Liver (tissue), 9 donors: ENCODE results near the gene KCNK7. TPM values are rescaled to one million over a fixed set of nuclear protein-coding genes. Genes with fewer than 3 reads are reported as not detected.

Experiments used
- DNase-seq: peaks from one replicate; pipeline ENCODE4 v3.0.0-alpha.2; 2017; ENCODE audit warnings: low spot score
- H3K27ac ChIP-seq, 2 donors: one replicate each; pipeline ENCODE4 v1.7.0; 2013; ENCODE audit warnings: inconsistent platforms in 2 of 2, low read length in 2 of 2, control low read depth in 1 of 2, low read depth in 1 of 2, mild to moderate bottlenecking in 1 of 2
- H3K27me3 ChIP-seq, 4 donors: one replicate each; pipeline versions ENCODE4 v1.6.1 to v1.7.0; 2013; ENCODE audit warnings: low read length in 3 of 4, inconsistent platforms in 1 of 4, mild to moderate bottlenecking in 1 of 4, moderate library complexity in 1 of 4; ENCODE audit not compliant: control insufficient read depth in 4 of 4, insufficient read depth in 4 of 4
- H3K36me3 ChIP-seq, 4 donors: one replicate each; pipeline versions ENCODE4 v1.6.1 to v1.7.0; 2013; ENCODE audit warnings: low read length in 3 of 4, mild to moderate bottlenecking in 3 of 4, low read depth in 1 of 4, moderate library complexity in 1 of 4; ENCODE audit not compliant: control insufficient read depth in 4 of 4, insufficient read depth in 3 of 4
- H3K4me1 ChIP-seq, 4 donors: one replicate each; pipeline versions ENCODE4 v1.6.1 to v1.7.0; 2013; ENCODE audit warnings: low read length in 3 of 4, mild to moderate bottlenecking in 3 of 4, moderate library complexity in 1 of 4; ENCODE audit not compliant: control insufficient read depth in 4 of 4, insufficient read depth in 4 of 4
- H3K4me3 ChIP-seq, 3 donors: one replicate each; pipeline versions ENCODE4 v1.6.1 to v1.7.0; 2013; ENCODE audit warnings: low read length in 3 of 3, control low read depth in 1 of 3, low read depth in 1 of 3, mild to moderate bottlenecking in 1 of 3
- H3K9ac ChIP-seq, 2 donors: one replicate each; pipeline ENCODE4 v1.7.0; 2013; ENCODE audit warnings: low read length in 2 of 2, mild to moderate bottlenecking in 2 of 2, moderate library complexity in 2 of 2, control low read depth in 1 of 2, low read depth in 1 of 2
- H3K9me3 ChIP-seq, 4 donors: one replicate each; pipeline versions ENCODE4 v1.6.1 to v1.7.0; 2013; ENCODE audit warnings: low read length in 3 of 4; ENCODE audit not compliant: control insufficient read depth in 4 of 4
- EGR1 ChIP-seq, 2 donors: IDR thresholded peaks; 2 replicates each; pipeline ENCODE4 v1.6.1; 2016 to 2018; ENCODE audit warnings: antibody characterized with exemption in 2 of 2, low read depth in 2 of 2
- FOXA1 ChIP-seq: IDR thresholded peaks from 2 replicates; pipeline ENCODE4 v1.6.1; 2016; ENCODE audit warnings: antibody characterized with exemption
- FOXA2 ChIP-seq: IDR thresholded peaks from 2 replicates; pipeline ENCODE4 v1.6.1; 2016; ENCODE audit warnings: antibody characterized with exemption
- GABPA ChIP-seq, 2 donors: IDR thresholded peaks in 1 of 2; conservative IDR thresholded peaks in 1 of 2; 2 replicates each; pipeline ENCODE4 v1.6.1; 2016; ENCODE audit warnings: antibody characterized with exemption in 2 of 2, mild to moderate bottlenecking in 1 of 2, moderate library complexity in 1 of 2
- HNF4A ChIP-seq, 2 donors: conservative IDR thresholded peaks; 2 replicates each; pipeline ENCODE4 v1.6.1; 2016; ENCODE audit warnings: antibody characterized with exemption in 2 of 2, mild to moderate bottlenecking in 2 of 2
- HNF4G ChIP-seq: IDR thresholded peaks from 2 replicates; pipeline ENCODE4 v1.6.1; 2016; ENCODE audit warnings: antibody characterized with exemption
- NR2F2 ChIP-seq: IDR thresholded peaks from 2 replicates; pipeline ENCODE4 v1.6.1; 2016; ENCODE audit warnings: antibody characterized with exemption
- RXRA ChIP-seq, 2 donors: IDR thresholded peaks; 2 replicates each; pipeline ENCODE4 v1.6.1; 2017 to 2018; ENCODE audit warnings: antibody characterized with exemption in 2 of 2, mild to moderate bottlenecking in 1 of 2
- SP1 ChIP-seq: IDR thresholded peaks from 2 replicates; pipeline ENCODE4 v1.6.1; 2018; ENCODE audit warnings: antibody characterized with exemption, mild to moderate bottlenecking
- TAF1 ChIP-seq: conservative IDR thresholded peaks from 2 replicates; pipeline ENCODE4 v1.6.1; 2016; ENCODE audit warnings: antibody characterized with exemption, mild to moderate bottlenecking
- YY1 ChIP-seq: IDR thresholded peaks from 2 replicates; pipeline ENCODE4 v1.6.1; 2016; ENCODE audit warnings: antibody characterized with exemption, mild to moderate bottlenecking
- WGBS: extraction: QIAGEN DNeasy Blood & Tissue Kit; methylation state at CpG from one replicate; pipeline ENCODE4 v1.1.7; 2013; 5-methylcytosine and 5-hydroxymethylcytosine counted together
- polyA plus RNA-seq, 2 donors: library from polyadenylated mRNA; stranded (reverse) in 1 of 2; unstranded in 1 of 2; fragments of 200-250 nt in 1 of 2; fragments of >200 nt in 1 of 2; fragmentation: Nextera tagmentation in 1 of 2; extraction: Ambion mirVana in 1 of 2; gene quantifications; one replicate each; pipeline versions ENCODE4 v1.2.1 to v1.2.3, GENCODE V29; 2013 to 2015
- total RNA-seq, 2 donors: library from RNA; depleted of rRNA; stranded (reverse); fragments of >200 nt; gene quantifications; one replicate each; pipeline ENCODE4 v1.2.3, GENCODE V29; 2014
- TF ChIP-seq, protein P1 (sequence below): IDR thresholded peaks from 2 replicates; pipeline ENCODE4 v1.6.1; 2016; ENCODE audit warnings: antibody characterized with exemption
- TF ChIP-seq, protein P2 (sequence below): IDR thresholded peaks from 2 replicates; pipeline ENCODE4 v1.6.1; 2016; ENCODE audit warnings: antibody characterized with exemption, mild to moderate bottlenecking
- TF ChIP-seq, protein P3 (sequence below): IDR thresholded peaks from 2 replicates; pipeline ENCODE4 v1.6.1; 2016; ENCODE audit warnings: antibody characterized with exemption
- TF ChIP-seq, protein P4 (sequence below): IDR thresholded peaks from 2 replicates; pipeline ENCODE4 v1.6.1; 2016; ENCODE audit warnings: antibody characterized with exemption
- TF ChIP-seq, protein P5 (sequence below): fragments of 150-350 bp; IDR thresholded peaks from 2 replicates; pipeline ENCODE4 v1.5.1; 2017; ENCODE audit warnings: improper control_type of control experiment, low read depth, low read length; ENCODE audit not compliant: missing input control
- donor health status: healthy.
- donor health status: healthy.
- donor health status: healthy.
- donor health status: healthy.
- donor health status: healthy.

The KCNK7 gene
- total and polyA plus RNA-seq, 4 donors = 0.14 to 0.32 (median 0.24) TPM

DNA sequence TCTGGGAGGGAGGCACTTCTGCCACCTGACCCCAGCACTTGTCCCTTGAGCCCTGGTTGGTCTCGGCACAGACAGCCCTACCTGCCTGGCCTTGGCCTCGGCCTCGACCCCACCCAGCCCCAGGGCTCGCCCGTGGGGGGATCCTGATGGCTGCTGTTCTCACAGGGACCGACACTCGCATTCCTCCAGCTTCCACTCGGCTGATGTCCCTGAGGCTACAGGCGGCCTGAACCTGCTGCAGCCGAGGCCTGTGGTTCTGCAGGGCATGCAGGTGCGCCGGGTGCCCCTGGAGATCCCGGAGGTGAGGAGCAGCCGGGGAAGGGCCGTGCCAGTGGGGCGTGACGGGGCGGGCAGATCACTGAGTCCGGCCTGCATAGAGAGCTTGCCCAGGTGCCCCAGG, 25.1 kb upstream of the KCNK7 start:
- WGBS = 96% methylated on average over 19 of the region's 19 CpGs
- TF ChIP-seq, protein P1, sequence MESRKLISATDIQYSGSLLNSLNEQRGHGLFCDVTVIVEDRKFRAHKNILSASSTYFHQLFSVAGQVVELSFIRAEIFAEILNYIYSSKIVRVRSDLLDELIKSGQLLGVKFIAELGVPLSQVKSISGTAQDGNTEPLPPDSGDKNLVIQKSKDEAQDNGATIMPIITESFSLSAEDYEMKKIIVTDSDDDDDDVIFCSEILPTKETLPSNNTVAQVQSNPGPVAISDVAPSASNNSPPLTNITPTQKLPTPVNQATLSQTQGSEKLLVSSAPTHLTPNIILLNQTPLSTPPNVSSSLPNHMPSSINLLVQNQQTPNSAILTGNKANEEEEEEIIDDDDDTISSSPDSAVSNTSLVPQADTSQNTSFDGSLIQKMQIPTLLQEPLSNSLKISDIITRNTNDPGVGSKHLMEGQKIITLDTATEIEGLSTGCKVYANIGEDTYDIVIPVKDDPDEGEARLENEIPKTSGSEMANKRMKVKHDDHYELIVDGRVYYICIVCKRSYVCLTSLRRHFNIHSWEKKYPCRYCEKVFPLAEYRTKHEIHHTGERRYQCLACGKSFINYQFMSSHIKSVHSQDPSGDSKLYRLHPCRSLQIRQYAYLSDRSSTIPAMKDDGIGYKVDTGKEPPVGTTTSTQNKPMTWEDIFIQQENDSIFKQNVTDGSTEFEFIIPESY = no peak
- TF ChIP-seq HNF4G (no peak), EGR1 (IDR thresholded peaks at IDR 0.05; ENCODE audit: low read depth in 2 of 2) (no peak), FOXA1 (no peak), RXRA (IDR thresholded peaks at IDR 0.05) (no peak), NR2F2 (no peak), FOXA2 (no peak)
- TF ChIP-seq, protein P2, sequence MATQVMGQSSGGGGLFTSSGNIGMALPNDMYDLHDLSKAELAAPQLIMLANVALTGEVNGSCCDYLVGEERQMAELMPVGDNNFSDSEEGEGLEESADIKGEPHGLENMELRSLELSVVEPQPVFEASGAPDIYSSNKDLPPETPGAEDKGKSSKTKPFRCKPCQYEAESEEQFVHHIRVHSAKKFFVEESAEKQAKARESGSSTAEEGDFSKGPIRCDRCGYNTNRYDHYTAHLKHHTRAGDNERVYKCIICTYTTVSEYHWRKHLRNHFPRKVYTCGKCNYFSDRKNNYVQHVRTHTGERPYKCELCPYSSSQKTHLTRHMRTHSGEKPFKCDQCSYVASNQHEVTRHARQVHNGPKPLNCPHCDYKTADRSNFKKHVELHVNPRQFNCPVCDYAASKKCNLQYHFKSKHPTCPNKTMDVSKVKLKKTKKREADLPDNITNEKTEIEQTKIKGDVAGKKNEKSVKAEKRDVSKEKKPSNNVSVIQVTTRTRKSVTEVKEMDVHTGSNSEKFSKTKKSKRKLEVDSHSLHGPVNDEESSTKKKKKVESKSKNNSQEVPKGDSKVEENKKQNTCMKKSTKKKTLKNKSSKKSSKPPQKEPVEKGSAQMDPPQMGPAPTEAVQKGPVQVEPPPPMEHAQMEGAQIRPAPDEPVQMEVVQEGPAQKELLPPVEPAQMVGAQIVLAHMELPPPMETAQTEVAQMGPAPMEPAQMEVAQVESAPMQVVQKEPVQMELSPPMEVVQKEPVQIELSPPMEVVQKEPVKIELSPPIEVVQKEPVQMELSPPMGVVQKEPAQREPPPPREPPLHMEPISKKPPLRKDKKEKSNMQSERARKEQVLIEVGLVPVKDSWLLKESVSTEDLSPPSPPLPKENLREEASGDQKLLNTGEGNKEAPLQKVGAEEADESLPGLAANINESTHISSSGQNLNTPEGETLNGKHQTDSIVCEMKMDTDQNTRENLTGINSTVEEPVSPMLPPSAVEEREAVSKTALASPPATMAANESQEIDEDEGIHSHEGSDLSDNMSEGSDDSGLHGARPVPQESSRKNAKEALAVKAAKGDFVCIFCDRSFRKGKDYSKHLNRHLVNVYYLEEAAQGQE = no peak
- TF ChIP-seq, protein P3, sequence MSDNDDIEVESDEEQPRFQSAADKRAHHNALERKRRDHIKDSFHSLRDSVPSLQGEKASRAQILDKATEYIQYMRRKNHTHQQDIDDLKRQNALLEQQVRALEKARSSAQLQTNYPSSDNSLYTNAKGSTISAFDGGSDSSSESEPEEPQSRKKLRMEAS = no peak
- TF ChIP-seq, protein P4, sequence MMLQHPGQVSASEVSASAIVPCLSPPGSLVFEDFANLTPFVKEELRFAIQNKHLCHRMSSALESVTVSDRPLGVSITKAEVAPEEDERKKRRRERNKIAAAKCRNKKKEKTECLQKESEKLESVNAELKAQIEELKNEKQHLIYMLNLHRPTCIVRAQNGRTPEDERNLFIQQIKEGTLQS = no peak
- peaks cover 5 to 17% (median 13%) of the 10 kb centered on the region in 4 donors for H3K4me1 ChIP-seq

DNA sequence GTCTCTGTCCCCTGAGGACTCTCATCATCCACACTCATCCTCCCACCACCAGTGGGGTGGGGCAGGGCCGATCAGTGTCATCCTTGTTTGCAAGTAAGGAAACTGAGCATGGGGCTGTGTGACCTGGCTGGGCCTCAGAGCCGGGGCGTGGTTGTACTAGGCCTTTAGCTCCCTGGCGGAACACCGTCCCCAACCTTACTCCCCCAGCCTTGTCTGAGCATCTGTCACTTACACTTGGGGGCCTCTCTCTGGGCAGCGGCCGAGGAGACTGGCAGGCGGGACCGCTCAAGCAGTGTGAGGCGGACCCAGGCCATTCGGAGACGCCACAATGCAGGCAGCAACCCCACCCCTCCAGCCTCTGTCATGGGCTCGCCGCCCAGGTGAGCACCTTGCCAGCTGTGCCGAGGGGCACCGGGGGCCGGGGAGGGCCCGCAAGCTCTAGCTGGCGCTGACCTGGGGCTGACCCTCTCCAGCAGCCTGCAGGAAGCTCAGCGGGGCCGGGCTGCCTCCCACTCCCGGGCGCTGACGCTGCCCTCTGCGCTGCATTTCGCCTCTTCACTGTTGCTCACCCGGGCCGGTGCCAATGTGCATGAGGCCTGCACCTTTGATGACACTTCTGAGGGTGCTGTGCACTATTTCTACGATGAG, 23.8 kb upstream of the KCNK7 start:
- Histone ChIP-seq H3K27ac (no peak overlapping the region), H3K4me3 (no peak overlapping the region), H3K4me1 (peaks cover 5 to 19% (median 13%) of the 10 kb centered on the region in 4 donors), H3K27me3 (no peaks in the 10 kb centered on the region), H3K9me3 (no peaks in the 10 kb centered on the region), H3K9ac (no peak overlapping the region), H3K36me3 (peaks cover 14 to 41% (median 16%) of the 10 kb centered on the region in 4 donors)
- DNase-seq = no peak
- TF ChIP-seq, protein P5, sequence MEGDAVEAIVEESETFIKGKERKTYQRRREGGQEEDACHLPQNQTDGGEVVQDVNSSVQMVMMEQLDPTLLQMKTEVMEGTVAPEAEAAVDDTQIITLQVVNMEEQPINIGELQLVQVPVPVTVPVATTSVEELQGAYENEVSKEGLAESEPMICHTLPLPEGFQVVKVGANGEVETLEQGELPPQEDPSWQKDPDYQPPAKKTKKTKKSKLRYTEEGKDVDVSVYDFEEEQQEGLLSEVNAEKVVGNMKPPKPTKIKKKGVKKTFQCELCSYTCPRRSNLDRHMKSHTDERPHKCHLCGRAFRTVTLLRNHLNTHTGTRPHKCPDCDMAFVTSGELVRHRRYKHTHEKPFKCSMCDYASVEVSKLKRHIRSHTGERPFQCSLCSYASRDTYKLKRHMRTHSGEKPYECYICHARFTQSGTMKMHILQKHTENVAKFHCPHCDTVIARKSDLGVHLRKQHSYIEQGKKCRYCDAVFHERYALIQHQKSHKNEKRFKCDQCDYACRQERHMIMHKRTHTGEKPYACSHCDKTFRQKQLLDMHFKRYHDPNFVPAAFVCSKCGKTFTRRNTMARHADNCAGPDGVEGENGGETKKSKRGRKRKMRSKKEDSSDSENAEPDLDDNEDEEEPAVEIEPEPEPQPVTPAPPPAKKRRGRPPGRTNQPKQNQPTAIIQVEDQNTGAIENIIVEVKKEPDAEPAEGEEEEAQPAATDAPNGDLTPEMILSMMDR = no peak
- TF ChIP-seq EGR1 (IDR thresholded peaks at IDR 0.05; ENCODE audit: low read depth in 2 of 2) (no peak), HNF4A (conservative IDR thresholded peaks at IDR 0.05) (no peak), HNF4G (no peak), GABPA (IDR thresholded peaks at IDR 0.05 in 1 of 2, conservative IDR thresholded peaks at IDR 0.05 in 1 of 2) (no peak), TAF1 (no peak), YY1 (no peak), SP1 (no peak), FOXA2 (no peak), NR2F2 (no peak)
- TF ChIP-seq, protein P1 = no peak
- TF ChIP-seq, protein P4 = no peak
- 96% methylated on average over 29 of the region's 29 CpGs for WGBS

More for the DNA sequence above, 25.1 kb upstream of the KCNK7 start:
- H3K27ac ChIP-seq = no peak overlapping the region
- no peaks in the 10 kb centered on the region for H3K27me3 ChIP-seq
- no peak overlapping the region for H3K4me3 ChIP-seq
- H3K36me3 ChIP-seq = peaks cover 14 to 51% (median 18%) of the 10 kb centered on the region in 4 donors
- no peaks in the 10 kb centered on the region for H3K9me3 ChIP-seq
- no peak for DNase-seq
- H3K9ac ChIP-seq = no peak overlapping the region
